Stimulated activated CD4-positive, alpha-beta T cell treated with anti-CD3 and anti-CD28 coated beads, TNF-alpha, amount 100 ng/mL, for 48 hours (primary cell): ENCODE results near the gene SYCP2L.
"Not testable (repeated sequence)": the region's sequence is repeated elsewhere in the genome, so short reads cannot be mapped to it uniquely, and the experiment has no call there.

ENCODE experiments used
- DNase-seq, 3 donors: peaks; one replicate each; pipeline ENCODE4 v3.0.0-alpha.2; 2020; ENCODE audit warnings: low read depth in 3 of 3

Gene SYCP2L

GRCh38 chr6:10877871-10878270 is 9.0 kb upstream of the SYCP2L start:
- no peak for DNase-seq

GRCh38 chr6:10880366-10880765 is 6.5 kb upstream of the SYCP2L start:
- no peak for DNase-seq

GRCh38 chr6:10882253-10882630 is 4.6 kb upstream of the SYCP2L start:
- DNase-seq = not testable (repeated sequence)

- DNase-seq = no peak
Observed at GRCh38 chr6:10882657-10883171, 4.1 kb upstream of the SYCP2L start.

- no peak for DNase-seq
Observed at GRCh38 chr6:10883312-10884244, 3.3 kb upstream of the SYCP2L start.

GRCh38 chr6:10884245-10884972 is 2.4 kb upstream of the SYCP2L start:
- no peak for DNase-seq

GRCh38 chr6:10886365-10886690 is 524 bp upstream of the SYCP2L start:
- not testable (repeated sequence) for DNase-seq

GRCh38 chr6:10890151-10890550 is 3.3 kb downstream of the SYCP2L start:
- DNase-seq = no peak

GRCh38 chr6:10891960-10892359 is 5.1 kb downstream of the SYCP2L start:
- no peak for DNase-seq

GRCh38 chr6:10894958-10895357 is 8.1 kb downstream of the SYCP2L start:
- no peak for DNase-seq

GRCh38 chr6:10896691-10897090 is 9.8 kb downstream of the SYCP2L start:
- DNase-seq = no peak

GRCh38 chr6:10901770-10902169 is 14.9 kb downstream of the SYCP2L start:
- no peak for DNase-seq

GRCh38 chr6:10904015-10904414 is 17.2 kb downstream of the SYCP2L start:
- no peak for DNase-seq

- DNase-seq = no peak
Observed at GRCh38 chr6:10908228-10908627, 21.4 kb downstream of the SYCP2L start.

GRCh38 chr6:10919520-10919919 is 32.7 kb downstream of the SYCP2L start:
- not testable (repeated sequence) for DNase-seq

- no peak for DNase-seq
Observed at GRCh38 chr6:10933126-10933525, 46.3 kb downstream of the SYCP2L start.

- DNase-seq = no peak
Observed at GRCh38 chr6:10939840-10940239, 53.0 kb downstream of the SYCP2L start.

- no peak for DNase-seq
Observed at GRCh38 chr6:10945845-10946244, 59.0 kb downstream of the SYCP2L start.

GRCh38 chr6:10947966-10948365 is 61.1 kb downstream of the SYCP2L start:
- no peak for DNase-seq

- DNase-seq = no peak
Observed at GRCh38 chr6:10949579-10950490, 63.0 kb downstream of the SYCP2L start.

- no peak for DNase-seq
Observed at GRCh38 chr6:10951675-10952282, 64.9 kb downstream of the SYCP2L start.
